GM23248 (cell line): Measurements from ENCODE around the gene CASZ1.

ENCODE experiments used
- EZH2 ChIP-seq: fragments of 200-600 bp; sonication (generic); IDR thresholded peaks from 2 replicates; pipeline ENCODE4 v1.6.1; 2018; ENCODE audit warnings: antibody characterized with exemption, mild to moderate bottlenecking; ENCODE audit not compliant: insufficient read depth, poor library complexity, severe bottlenecking
- EZH2phosphoT487 ChIP-seq: fragments of 200-600 bp; sonication (generic); IDR thresholded peaks from 2 replicates; pipeline ENCODE4 v1.6.1; 2018; ENCODE audit warnings: antibody characterized with exemption, moderate library complexity, mild to moderate bottlenecking, low read depth; ENCODE audit not compliant: insufficient read depth

- no peak for TF ChIP-seq EZH2
- no peak for TF ChIP-seq EZH2phosphoT487
These were observed 52.4 kb downstream of the CASZ1 start for GRCh38 chr1:10744029-10744428.
